Daoy (cell line): Measurements from ENCODE around the gene CCDC167. TPM values are rescaled to one million over a fixed set of nuclear protein-coding genes. Genes with fewer than 3 reads are reported as not detected.

ENCODE experiments used
- total RNA-seq: library from RNA; depleted of rRNA; stranded (reverse); fragments of >200 nt; shearing (Covaris generic); gene quantifications from 2 replicates; pipeline ENCODE4 v1.2.3, GENCODE V29; 2014; rRNA removed

CCDC167 gene
- total RNA-seq, 1 experiment from 2014 or later = 126 TPM

Other genes starting within 250 kb of the CCDC167 start
- 6.1 and 7.7 TPM in 2 replicates for gene TBC1D22B, start 242.1 kb downstream of the CCDC167 start, total RNA-seq
- gene TMEM217, start 241.7 kb downstream of the CCDC167 start, total RNA-seq = 0.12 and 0.40 TPM in 2 replicates
- 40.3 and 73.5 TPM in 2 replicates for gene RNF8, start 145.9 kb downstream of the CCDC167 start, total RNA-seq
- 38.2 and 38.5 TPM in 2 replicates for gene CMTR1, start 66.7 kb downstream of the CCDC167 start, total RNA-seq
- 10.6 and 13.0 TPM in 2 replicates for gene MDGA1, start 198.0 kb upstream of the CCDC167 start, total RNA-seq